ENCODE data around the gene CHL1. TPM values are rescaled to one million over a fixed set of nuclear protein-coding genes. Genes with fewer than 3 reads are reported as not detected.

The CHL1 gene
- total RNA-seq, 3 donors from 2014 or later, result 9.1 to 48.8 (median 9.3) TPM

- intact Hi-C loops (cut with DNase I, micrococcal nuclease), result no loop called here
- no peaks in the 10 kb centered on the region for H3K9me3 ChIP-seq
- ATAC-seq (no peak), DNase-seq (no peak)
- H3K36me3 ChIP-seq (ENCODE audit: low read depth), result no peaks in the 10 kb centered on the region
- no peak overlapping the region for H3K4me3 ChIP-seq
- no peaks in the 10 kb centered on the region for H3K4me1 ChIP-seq (ENCODE audit: low read depth)
- no peak for TF ChIP-seq CTCF (IDR thresholded peaks at IDR 0.05)
Observed at GRCh38 chr3:324423-324822, 127.9 kb downstream of the CHL1 start.

- DNase-seq, result no peak
- no peaks in the 10 kb centered on the region for H3K4me1 ChIP-seq (ENCODE audit: low read depth)
- no peak for TF ChIP-seq CTCF (IDR thresholded peaks at IDR 0.05)
- no peak overlapping the region for H3K4me3 ChIP-seq
- intact Hi-C loops (cut with DNase I, micrococcal nuclease), result no loop called here
- no peaks in the 10 kb centered on the region for H3K36me3 ChIP-seq (ENCODE audit: low read depth)
- ATAC-seq, result no peak
- no peaks in the 10 kb centered on the region for H3K9me3 ChIP-seq
Observed at GRCh38 chr3:325495-325894, 128.9 kb downstream of the CHL1 start.

GRCh38 chr3:330494-331115, 134.0 kb downstream of the CHL1 start:
- no peak for ATAC-seq

GRCh38 chr3:331881-332280, 135.3 kb downstream of the CHL1 start:
- TF ChIP-seq CTCF (IDR thresholded peaks at IDR 0.05), result no peak

More at GRCh38 chr3:330494-331115, 134.0 kb downstream of the CHL1 start:
- no peaks in the 10 kb centered on the region for H3K4me1 ChIP-seq (ENCODE audit: low read depth)
- H3K36me3 ChIP-seq (ENCODE audit: low read depth), result no peaks in the 10 kb centered on the region
- no peak for DNase-seq
- no peak overlapping the region for H3K4me3 ChIP-seq
- no peak for TF ChIP-seq CTCF (IDR thresholded peaks at IDR 0.05)
- H3K9me3 ChIP-seq, result no peaks in the 10 kb centered on the region
- intact Hi-C loops (cut with DNase I, micrococcal nuclease), result no loop called here

GRCh38 chr3:332701-333100, 136.1 kb downstream of the CHL1 start:
- DNase-seq (no peak), ATAC-seq (no peak)
- intact Hi-C loops (cut with DNase I, micrococcal nuclease), result no loop called here
- Histone ChIP-seq H3K4me3 (no peak overlapping the region), H3K36me3 (ENCODE audit: low read depth) (no peaks in the 10 kb centered on the region), H3K9me3 (no peaks in the 10 kb centered on the region), H3K4me1 (ENCODE audit: low read depth) (no peaks in the 10 kb centered on the region)
- TF ChIP-seq CTCF (IDR thresholded peaks at IDR 0.05), result no peak

More at GRCh38 chr3:331881-332280, 135.3 kb downstream of the CHL1 start:
- Histone ChIP-seq H3K9me3 (no peaks in the 10 kb centered on the region), H3K36me3 (ENCODE audit: low read depth) (no peaks in the 10 kb centered on the region), H3K4me3 (no peak overlapping the region), H3K4me1 (ENCODE audit: low read depth) (no peaks in the 10 kb centered on the region)
- ATAC-seq (no peak), DNase-seq (no peak)
- intact Hi-C loops (cut with DNase I, micrococcal nuclease), result no loop called here

- intact Hi-C loops (cut with DNase I, micrococcal nuclease), result no loop called here
Observed at GRCh38 chr3:335240-335639, 138.7 kb downstream of the CHL1 start.

More at GRCh38 chr3:335240-335639, 138.7 kb downstream of the CHL1 start:
- Histone ChIP-seq H3K36me3 (ENCODE audit: low read depth) (no peaks in the 10 kb centered on the region), H3K4me1 (ENCODE audit: low read depth) (no peaks in the 10 kb centered on the region), H3K9me3 (no peaks in the 10 kb centered on the region), H3K4me3 (no peak overlapping the region)
- no peak for DNase-seq
- no peak for TF ChIP-seq CTCF (IDR thresholded peaks at IDR 0.05)
- ATAC-seq, result no peak

Data from mucosa of descending colon (tissue), 3 donors.